Stimulated activated memory B cell treated with anti-CD40 and anti-IgM and Interleukin-4, amounts not matched to agents 10 μg/mL and 1 μg/mL and 100 μg/mL, for 72 hours (primary cell): ENCODE data around the gene PACS2.
"Not testable (repeated sequence)": the region's sequence is repeated elsewhere in the genome, so short reads cannot be mapped to it uniquely, and the experiment has no call there.

Experiments
- ATAC-seq: fragments of 150-1000 bp; cut with Tn5 transposase; 2 replicates; pipeline ENCODE4 v1.10.0; 2021
- H3K27ac Mint-ChIP-seq: one replicate; pipeline ENCODE4 v1.8.0; 2022; ENCODE audit warnings: mild to moderate bottlenecking, mixed read lengths
- H3K27me3 Mint-ChIP-seq: one replicate; pipeline ENCODE4 v1.8.0; 2022; ENCODE audit warnings: mixed read lengths
- H3K36me3 Mint-ChIP-seq: one replicate; pipeline ENCODE4 v1.8.0; 2022; ENCODE audit warnings: mixed read lengths
- H3K4me1 Mint-ChIP-seq: one replicate; pipeline ENCODE4 v1.8.0; 2022; ENCODE audit warnings: mixed read lengths
- H3K4me3 Mint-ChIP-seq: one replicate; pipeline ENCODE4 v1.8.0; 2022; ENCODE audit warnings: mild to moderate bottlenecking, moderate library complexity, mixed read lengths
- H3K9me3 Mint-ChIP-seq: one replicate; pipeline ENCODE4 v1.8.0; 2022; ENCODE audit warnings: mixed read lengths

The PACS2 gene

GRCh38 chr14:105329411-105330150, 15.0 kb downstream of the PACS2 start:
- no peak for ATAC-seq
- no peak overlapping the region for H3K4me3 Mint-ChIP-seq
- no peaks in the 10 kb centered on the region for H3K27me3 Mint-ChIP-seq
- no peaks in the 10 kb centered on the region for H3K36me3 Mint-ChIP-seq
- H3K4me1 Mint-ChIP-seq, result peaks cover 53% of the 10 kb centered on the region
- H3K9me3 Mint-ChIP-seq, result no peaks in the 10 kb centered on the region
- no peak overlapping the region for H3K27ac Mint-ChIP-seq

GRCh38 chr14:105330491-105330895, 15.9 kb downstream of the PACS2 start:
- no peaks in the 10 kb centered on the region for H3K9me3 Mint-ChIP-seq
- peaks cover 55% of the 10 kb centered on the region for H3K4me1 Mint-ChIP-seq
- H3K27me3 Mint-ChIP-seq, result no peaks in the 10 kb centered on the region
- no peaks in the 10 kb centered on the region for H3K36me3 Mint-ChIP-seq
- ATAC-seq, result no peak
- H3K4me3 Mint-ChIP-seq, result no peak overlapping the region
- H3K27ac Mint-ChIP-seq, result no peak overlapping the region

- ATAC-seq, result no peak
- H3K27ac Mint-ChIP-seq, result no peak overlapping the region
- H3K27me3 Mint-ChIP-seq, result no peaks in the 10 kb centered on the region
- H3K4me3 Mint-ChIP-seq, result no peak overlapping the region
- peaks cover 7% of the 10 kb centered on the region for H3K36me3 Mint-ChIP-seq
- peaks cover 54% of the 10 kb centered on the region for H3K4me1 Mint-ChIP-seq
- H3K9me3 Mint-ChIP-seq, result no peaks in the 10 kb centered on the region
Measured at GRCh38 chr14:105331575-105332349, 17.2 kb downstream of the PACS2 start.

GRCh38 chr14:105332350-105332874, 17.9 kb downstream of the PACS2 start:
- Mint-ChIP-seq H3K4me3 (no peak overlapping the region), H3K36me3 (peaks cover 8% of the 10 kb centered on the region), H3K27ac (no peak overlapping the region), H3K9me3 (no peaks in the 10 kb centered on the region), H3K4me1 (peaks cover 49% of the 10 kb centered on the region), H3K27me3 (no peaks in the 10 kb centered on the region)
- no peak for ATAC-seq

GRCh38 chr14:105333020-105333490, 18.5 kb downstream of the PACS2 start:
- no peak for ATAC-seq
- no peaks in the 10 kb centered on the region for H3K27me3 Mint-ChIP-seq
- H3K27ac Mint-ChIP-seq, result no peak overlapping the region
- H3K4me1 Mint-ChIP-seq, result peaks cover 49% of the 10 kb centered on the region
- H3K36me3 Mint-ChIP-seq, result peaks cover 8% of the 10 kb centered on the region
- no peak overlapping the region for H3K4me3 Mint-ChIP-seq
- H3K9me3 Mint-ChIP-seq, result no peaks in the 10 kb centered on the region

- Mint-ChIP-seq H3K4me1 (peaks cover 50% of the 10 kb centered on the region), H3K27ac (no peak overlapping the region), H3K27me3 (no peaks in the 10 kb centered on the region), H3K9me3 (no peaks in the 10 kb centered on the region), H3K36me3 (peaks cover 8% of the 10 kb centered on the region), H3K4me3 (no peak overlapping the region)
- no peak for ATAC-seq
Measured at GRCh38 chr14:105333613-105334364, 19.2 kb downstream of the PACS2 start.

- Mint-ChIP-seq H3K4me1 (peaks cover 47% of the 10 kb centered on the region), H3K4me3 (no peak overlapping the region), H3K27me3 (no peaks in the 10 kb centered on the region), H3K27ac (no peak overlapping the region), H3K9me3 (no peaks in the 10 kb centered on the region), H3K36me3 (peaks cover 8% of the 10 kb centered on the region)
- ATAC-seq, result no peak
Measured at GRCh38 chr14:105334383-105335230, 20.1 kb downstream of the PACS2 start.

- not testable (repeated sequence) for H3K9me3 Mint-ChIP-seq, H3K27me3 Mint-ChIP-seq, H3K4me3 Mint-ChIP-seq, H3K27ac Mint-ChIP-seq, ATAC-seq, H3K36me3 Mint-ChIP-seq
- peaks cover 45% of the 10 kb centered on the region for H3K4me1 Mint-ChIP-seq
Measured at GRCh38 chr14:105335231-105335542, 20.6 kb downstream of the PACS2 start.

- peaks cover 8% of the 10 kb centered on the region for H3K36me3 Mint-ChIP-seq
- H3K4me1 Mint-ChIP-seq, result peaks cover 45% of the 10 kb centered on the region
- no peak overlapping the region for H3K4me3 Mint-ChIP-seq
- H3K27ac Mint-ChIP-seq, result no peak overlapping the region
- H3K9me3 Mint-ChIP-seq, result no peaks in the 10 kb centered on the region
- no peak for ATAC-seq
- H3K27me3 Mint-ChIP-seq, result no peaks in the 10 kb centered on the region
Measured at GRCh38 chr14:105335735-105336476, 21.4 kb downstream of the PACS2 start.

GRCh38 chr14:105336477-105337287, 22.1 kb downstream of the PACS2 start:
- Mint-ChIP-seq H3K4me1 (peaks cover 51% of the 10 kb centered on the region), H3K4me3 (no peak overlapping the region), H3K27me3 (no peaks in the 10 kb centered on the region), H3K9me3 (no peaks in the 10 kb centered on the region), H3K27ac (no peak overlapping the region), H3K36me3 (peaks cover 8% of the 10 kb centered on the region)
- ATAC-seq, result no peak

GRCh38 chr14:105337433-105337832, 22.9 kb downstream of the PACS2 start:
- H3K9me3 Mint-ChIP-seq, result no peaks in the 10 kb centered on the region
- H3K4me3 Mint-ChIP-seq, result no peak overlapping the region
- ATAC-seq, result no peak
- H3K4me1 Mint-ChIP-seq, result peaks cover 45% of the 10 kb centered on the region
- H3K36me3 Mint-ChIP-seq, result peaks cover 8% of the 10 kb centered on the region
- H3K27me3 Mint-ChIP-seq, result no peaks in the 10 kb centered on the region
- H3K27ac Mint-ChIP-seq, result no peak overlapping the region

GRCh38 chr14:105337966-105338741, 23.6 kb downstream of the PACS2 start:
- no peak overlapping the region for H3K4me3 Mint-ChIP-seq
- peaks cover 8% of the 10 kb centered on the region for H3K36me3 Mint-ChIP-seq
- no peak overlapping the region for H3K27ac Mint-ChIP-seq
- peaks cover 37% of the 10 kb centered on the region for H3K4me1 Mint-ChIP-seq
- no peak for ATAC-seq
- H3K27me3 Mint-ChIP-seq, result no peaks in the 10 kb centered on the region
- H3K9me3 Mint-ChIP-seq, result no peaks in the 10 kb centered on the region
